Activated T-cell treated with anti-CD3 and anti-CD28 coated beads for 24 hours (primary cell): ENCODE data around the gene SUN3.
A peak's percentile ranks its signal among the peaks of the same experiment; 100 is the strongest.

ENCODE experiments used
- DNase-seq: peaks from one replicate; pipeline ENCODE4 v3.0.0-alpha.2; 2020; ENCODE audit warnings: low read depth

The SUN3 gene

GRCh38 chr7:47979145-47979831, 49.6 kb downstream of the SUN3 start, which contains the start of gene HUS1:
TSS of gene HUS1 (minus strand) at chr7:47979615. CDS start at chr7:47979519, 96 bp downstream.
- peak; percentile 91 for DNase-seq

- DNase-seq: no peak
These were observed 50.1 kb downstream of the SUN3 start for GRCh38 chr7:47978790-47979144.

GRCh38 chr7:47973739-47974138, 55.2 kb downstream of the SUN3 start:
- no peak for DNase-seq

DNA sequence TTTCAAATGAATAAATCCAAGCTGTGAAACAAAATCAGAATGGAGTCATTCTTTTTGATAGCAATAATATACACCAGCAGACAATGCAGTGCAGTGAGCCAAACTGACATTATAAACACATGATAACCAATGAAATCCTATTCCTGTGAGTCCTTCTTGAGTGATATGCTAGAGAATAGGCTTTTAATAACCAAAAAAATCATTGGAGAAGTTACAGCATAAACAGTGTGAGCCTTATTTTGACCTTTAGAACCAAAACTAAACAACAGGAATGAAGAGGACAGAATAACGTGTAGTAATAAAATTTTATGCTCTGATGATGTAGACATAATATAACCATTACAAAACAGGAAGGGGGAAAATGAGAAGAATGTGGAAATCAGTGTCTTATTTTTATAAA, 58.1 kb downstream of the SUN3 start:
- DNase-seq: no peak

DNA sequence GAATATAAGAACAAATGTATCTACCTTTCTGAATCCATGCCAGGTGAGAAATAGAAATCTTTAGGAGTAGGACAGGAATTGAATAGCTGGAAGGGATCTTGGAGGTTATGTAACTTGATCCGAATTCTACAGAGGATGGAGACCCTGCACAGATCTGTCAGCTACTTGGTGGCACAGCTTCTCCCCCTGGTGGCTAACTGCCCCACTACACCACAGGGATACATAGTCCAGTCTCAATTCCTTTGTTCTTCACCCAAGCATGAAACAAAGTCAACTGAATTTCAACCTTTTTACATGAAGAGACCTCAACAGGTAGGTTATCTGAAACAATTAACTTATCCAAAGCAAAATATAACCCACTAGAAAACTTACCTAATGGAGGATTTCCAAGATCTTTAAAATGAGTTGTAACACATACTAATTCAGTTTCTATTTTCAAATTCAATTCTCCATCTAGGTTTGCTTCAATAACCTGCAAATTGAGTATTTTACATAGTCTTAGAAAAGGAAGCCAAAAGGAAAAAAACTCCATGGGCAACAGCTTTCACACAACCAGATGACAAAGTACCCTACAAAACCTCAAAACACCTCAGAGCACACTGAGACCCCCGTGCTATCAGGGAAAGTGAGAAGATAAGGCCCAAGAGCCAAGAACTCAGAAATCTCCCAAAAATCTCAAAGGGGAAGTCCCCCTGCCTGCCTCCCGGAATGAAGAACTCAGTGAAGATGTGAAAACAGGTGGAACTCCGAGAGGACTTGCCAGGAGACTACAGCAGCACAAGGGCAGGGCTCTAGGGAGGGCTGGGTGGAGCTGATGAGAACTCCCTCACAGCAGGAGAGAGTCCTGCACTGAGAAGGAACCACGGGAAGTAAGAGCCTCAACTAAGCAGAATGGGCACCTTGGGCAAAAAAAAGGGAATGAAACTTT, 59.8 kb downstream of the SUN3 start:
- peak; percentile 26 for DNase-seq

DNA sequence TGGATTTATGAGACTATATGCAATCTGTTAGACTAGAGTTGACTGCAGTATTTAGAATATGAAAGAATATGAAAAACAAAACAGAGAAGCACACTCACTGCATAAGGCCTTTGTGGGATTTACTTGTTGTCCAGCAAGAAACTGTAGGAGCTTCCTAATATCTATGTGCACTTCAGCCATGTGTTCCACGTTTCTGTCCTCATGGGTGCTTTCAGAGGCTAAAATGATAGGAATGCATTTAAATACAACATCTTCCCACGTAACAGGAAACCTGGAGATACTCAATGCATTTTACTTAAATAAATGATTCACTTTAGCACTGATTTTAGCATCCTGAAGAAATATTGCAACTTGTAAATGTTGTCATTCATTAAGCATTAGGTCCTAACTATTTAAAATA, 61.2 kb downstream of the SUN3 start:
- no peak for DNase-seq

DNA sequence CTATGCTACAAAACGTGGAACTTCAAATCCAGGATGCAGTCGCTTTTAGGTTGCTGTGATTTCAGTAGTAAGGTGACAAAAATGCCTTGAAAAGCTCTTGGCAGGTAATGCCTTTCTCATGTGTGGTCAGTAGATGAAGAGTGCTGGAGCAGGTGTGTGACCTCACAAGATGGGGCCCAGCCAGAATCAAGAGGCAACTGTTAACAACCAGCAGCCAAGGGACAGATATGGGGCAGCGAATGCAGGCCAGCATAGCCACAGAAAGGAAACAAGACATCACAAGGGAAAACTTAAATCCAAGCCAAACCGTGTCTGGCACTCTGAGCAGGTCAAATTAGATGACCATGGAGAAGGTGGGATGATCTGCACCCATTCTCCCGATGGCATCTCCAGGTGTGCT, 61.8 kb downstream of the SUN3 start:
- DNase-seq: no peak

GRCh38 chr7:47965456-47965855, 63.5 kb downstream of the SUN3 start:
- DNase-seq: no peak

DNA sequence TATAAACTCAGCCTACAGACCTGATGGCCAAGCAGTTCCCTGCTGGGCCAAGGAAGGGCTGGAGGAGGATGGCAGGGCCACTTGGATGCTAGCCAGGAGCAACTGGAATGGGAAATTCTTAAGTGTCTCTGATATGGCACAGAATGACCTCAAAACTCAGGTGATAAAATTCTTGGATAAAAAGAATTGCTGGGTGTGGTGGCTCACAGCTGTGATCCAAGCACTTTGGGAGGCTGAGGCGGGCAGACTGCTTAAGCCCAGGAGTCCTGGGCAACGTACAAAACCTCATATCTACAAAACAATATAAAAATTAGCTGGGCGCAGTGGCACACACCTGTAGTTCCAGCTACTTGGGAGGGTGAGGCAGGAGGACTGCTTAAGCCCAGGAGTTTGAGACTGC, 66.6 kb downstream of the SUN3 start:
- no peak for DNase-seq

GRCh38 chr7:47957156-47957555, 71.8 kb downstream of the SUN3 start:
- no peak for DNase-seq

- no peak for DNase-seq
These were observed 72.7 kb downstream of the SUN3 start for GRCh38 chr7:47956220-47956619.

DNA sequence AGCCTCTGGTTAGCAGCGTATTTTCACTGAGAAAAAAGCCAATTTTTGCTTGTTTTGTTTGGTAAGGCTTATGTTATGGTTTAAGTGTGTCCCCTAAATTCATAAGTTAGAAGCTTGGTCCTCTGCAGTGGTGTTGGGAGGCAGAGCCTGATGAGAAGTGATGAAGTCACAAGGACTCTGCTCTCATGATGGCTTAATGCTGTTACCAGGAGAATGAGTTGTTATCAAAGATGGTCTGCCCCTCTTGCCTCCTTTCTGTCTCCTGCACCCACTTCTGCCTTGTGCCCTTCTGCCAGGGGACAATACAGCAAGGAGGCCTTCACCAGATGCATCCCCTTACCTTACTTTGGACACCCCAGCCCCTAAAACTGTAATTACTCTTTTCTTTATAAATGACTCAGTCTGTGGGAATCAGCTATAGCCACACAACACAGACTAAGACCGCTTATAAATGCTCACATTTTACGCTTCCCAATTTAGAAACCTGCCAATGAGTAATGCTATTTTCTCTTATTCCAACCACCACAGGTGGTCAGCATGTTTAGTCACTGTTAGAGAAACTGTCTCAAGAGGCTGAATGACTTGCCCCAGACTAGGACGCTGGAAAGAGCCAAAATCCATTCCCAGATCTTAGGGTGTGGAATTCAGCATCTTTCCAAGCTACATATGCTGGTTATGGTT, 74.5 kb downstream of the SUN3 start:
- DNase-seq: no peak

GRCh38 chr7:47953822-47954221, 75.1 kb downstream of the SUN3 start:
- no peak for DNase-seq

DNA sequence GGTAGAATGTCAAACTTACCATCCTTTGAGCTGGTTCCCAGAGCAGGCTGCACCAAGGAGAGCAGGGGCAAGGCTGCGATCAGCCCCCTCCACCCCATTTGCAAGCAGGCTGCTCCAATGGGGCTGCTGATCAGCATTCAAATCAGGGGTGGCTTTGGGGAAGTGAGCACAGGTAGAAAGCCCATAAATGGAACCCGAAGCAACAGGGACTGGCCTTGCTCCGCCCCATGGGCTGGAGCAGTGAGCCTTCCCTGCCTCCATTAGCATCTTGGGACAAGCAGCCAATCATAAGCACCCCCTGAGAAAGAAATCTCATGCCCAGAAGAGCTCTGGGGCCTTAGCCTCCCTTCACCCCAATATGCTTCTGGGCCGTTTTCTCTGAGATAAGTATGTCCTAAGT, 76.7 kb downstream of the SUN3 start:
- DNase-seq: no peak

GRCh38 chr7:47951374-47951773, 77.5 kb downstream of the SUN3 start:
- no peak for DNase-seq

- DNase-seq: no peak
These were observed 78.2 kb downstream of the SUN3 start for GRCh38 chr7:47950714-47951113.

DNA sequence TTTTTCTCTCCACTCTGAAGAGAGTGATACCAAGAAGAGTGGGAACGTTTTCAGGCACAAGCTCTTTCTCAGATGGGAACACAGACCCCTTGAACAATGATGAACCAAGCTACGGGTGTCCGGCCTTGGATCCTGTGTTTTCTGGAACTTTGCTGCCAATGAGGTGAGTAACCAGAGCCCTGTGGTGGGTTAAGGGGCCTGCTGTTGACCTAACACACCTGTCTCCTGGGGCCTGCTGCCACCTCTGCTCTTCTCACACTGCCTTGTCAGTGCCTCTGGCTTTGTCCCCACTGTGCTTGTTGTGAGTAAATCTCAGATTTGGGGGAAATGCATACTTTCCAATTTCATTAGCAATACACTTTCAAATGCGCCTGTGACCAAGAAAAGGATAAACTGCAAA, 79.2 kb downstream of the SUN3 start:
- no peak for DNase-seq

DNA sequence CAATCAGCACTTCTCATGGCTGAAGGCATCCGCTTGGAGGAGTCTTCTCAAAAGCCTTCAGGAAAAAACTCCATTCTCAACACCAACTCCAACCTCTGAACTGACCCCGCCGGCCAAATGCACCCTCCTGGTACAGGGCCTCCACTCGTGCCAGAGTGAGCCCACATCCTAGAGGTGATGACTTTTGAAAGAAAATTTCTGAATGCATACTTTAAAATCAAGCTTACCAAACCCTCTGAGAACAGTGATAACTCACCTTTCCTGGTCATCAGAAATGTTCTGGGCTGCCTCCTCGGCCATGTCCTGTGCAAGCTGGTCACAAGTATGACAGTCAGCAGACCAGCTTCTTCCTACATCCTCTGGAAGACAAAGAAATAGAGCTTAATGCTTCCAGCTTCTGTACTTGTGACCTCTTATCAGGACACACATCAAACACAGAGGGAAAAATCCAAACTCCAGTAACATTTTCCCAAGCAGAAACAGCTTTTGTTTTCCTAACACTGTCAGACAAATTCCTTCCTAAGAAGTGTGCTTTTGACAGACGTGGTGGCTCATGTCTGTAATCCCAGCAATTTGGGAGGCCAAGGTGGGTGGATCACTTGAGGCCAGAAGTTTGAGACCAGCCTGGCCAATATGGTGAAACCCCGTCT, 80.6 kb downstream of the SUN3 start, which contains the start of gene PKD1L1:
Gene PKD1L1, minus strand, starts transcription at position 326 of the 650 bp plus-strand sequence. Its CDS starts 26 bp downstream, at position 300.
- no peak for DNase-seq

DNA sequence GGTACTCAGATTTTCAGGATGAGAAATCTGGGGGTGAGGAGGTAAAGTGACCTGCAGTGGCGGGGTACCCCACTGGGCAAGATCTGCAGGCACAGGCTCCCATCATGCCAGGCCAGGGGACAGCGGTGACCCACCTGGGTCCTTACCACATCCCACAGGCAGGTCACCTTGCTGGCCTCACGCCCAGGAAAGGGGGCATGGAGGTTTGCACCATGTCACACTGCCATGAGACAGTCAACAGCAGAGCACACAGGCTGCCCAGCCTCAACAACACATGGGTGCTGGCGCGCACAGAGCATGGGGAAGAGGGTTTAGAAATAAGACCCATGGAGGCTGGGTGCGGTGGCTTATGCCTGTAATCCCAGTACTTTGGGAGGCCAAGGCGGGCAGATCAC, 81.6 kb downstream of the SUN3 start:
- DNase-seq: no peak

DNA sequence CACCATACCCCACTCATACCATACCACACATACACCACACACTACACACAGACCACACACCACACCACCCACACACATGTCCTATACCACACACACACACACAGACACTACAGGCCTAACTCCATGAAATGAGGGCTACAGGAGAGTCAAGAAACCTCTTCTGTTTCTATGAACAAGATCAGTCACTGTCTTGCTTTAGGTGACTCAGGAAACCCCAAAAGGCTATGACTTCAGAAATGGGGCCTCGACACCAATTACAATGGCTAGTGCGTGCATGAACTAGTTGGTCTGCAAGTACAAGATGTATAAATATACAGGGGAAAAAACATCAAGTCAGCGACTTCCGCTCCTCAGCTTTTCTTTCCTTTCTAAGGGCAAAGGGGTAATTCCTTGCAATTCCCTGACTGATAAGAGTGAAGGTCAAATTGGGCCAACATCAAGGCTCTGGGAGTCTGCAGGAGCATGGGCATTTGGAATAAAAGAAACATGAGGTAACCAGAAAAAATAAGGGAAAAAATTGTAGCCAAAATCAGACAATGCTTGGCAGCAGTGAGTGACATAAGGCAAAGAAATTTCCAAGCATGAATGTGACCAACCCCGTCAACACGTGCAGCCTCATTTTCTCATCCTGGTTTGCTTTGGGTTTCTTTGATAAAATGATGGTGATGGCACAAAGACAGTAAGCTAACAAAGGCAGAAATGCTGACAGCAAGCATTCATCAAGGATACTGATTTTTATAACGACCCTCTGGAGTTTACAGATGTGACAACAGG, 82.1 kb downstream of the SUN3 start:
- DNase-seq: no peak

DNA sequence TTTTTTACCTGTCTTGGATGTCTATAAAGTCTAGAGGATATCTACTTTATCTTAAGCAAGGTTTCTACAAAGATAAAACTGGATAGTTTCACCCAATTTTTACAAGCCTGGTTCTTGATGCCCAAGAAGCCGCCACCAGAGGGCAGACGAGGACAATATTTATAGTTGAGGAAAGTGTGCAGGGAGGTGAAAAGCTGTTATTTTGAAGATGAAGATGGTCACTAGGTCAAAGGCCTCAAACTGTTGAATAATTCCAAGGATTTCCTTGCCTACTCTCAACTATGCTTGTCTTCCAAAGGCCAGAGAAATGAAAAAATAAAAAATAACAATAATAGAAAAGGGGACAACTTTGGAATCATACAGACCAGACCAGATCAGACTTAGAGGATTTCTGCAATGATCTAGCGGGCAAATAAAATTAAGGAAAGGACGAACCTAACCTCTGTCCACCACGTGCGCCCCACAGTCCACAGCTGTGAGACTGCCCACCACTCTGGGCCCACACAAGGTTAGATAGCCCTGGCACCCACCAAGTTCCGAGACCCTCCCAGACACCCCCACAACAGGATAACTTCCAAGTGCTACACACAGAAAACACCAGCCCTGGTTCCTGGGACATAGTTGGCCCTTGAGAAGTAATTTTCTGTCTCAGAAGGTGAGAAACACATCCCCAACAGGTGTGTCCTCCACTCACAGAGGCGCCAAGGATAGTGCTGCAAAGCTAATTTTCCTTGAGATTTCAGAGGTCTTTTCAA, 83.5 kb downstream of the SUN3 start:
- peak; percentile 65 for DNase-seq
